ENCODE measurements around the gene CTRB2.

Gene CTRB2

DNA sequence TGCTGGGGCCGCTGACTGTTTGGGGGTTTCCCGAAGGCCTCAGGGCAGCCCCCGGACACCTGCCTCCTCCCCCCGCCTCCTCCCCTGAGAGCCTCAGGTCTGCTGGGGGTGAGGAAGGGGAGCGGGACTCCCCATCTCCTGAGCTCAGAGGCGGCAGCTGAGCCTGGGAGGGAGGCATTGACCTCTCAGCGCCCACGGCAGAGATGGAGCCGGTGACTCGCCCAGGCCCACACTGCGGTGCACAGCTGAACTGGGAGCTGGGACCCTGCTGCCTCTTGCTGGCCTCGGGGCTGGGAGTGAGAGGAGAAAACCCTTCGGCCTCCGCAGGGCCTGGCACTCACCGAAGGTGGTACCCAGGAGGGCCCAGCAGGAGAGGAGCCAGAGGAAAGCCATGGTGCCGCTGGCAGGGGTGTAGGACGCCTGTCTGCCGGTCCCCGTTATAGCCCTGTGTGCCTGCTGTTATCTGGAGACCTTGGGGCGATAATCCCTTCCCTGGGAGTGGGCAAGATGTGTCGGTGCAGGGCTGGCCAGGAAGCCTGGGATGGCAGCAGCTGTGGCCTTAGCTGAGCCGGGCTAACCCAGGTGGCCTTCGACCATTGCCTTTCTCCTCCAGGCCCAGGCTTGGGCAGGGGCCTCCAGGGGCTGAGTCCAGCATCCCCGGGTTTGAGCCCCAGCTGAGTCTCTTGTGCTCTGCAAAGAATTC, at the start of gene CTRB2:
Gene CTRB2, minus strand, starts transcription at position 413 of the 703 bp plus-strand sequence. Its CDS starts 20 bp downstream, at position 393.
- no peak for DNase-seq (ENCODE audit: low spot score)

DNA sequence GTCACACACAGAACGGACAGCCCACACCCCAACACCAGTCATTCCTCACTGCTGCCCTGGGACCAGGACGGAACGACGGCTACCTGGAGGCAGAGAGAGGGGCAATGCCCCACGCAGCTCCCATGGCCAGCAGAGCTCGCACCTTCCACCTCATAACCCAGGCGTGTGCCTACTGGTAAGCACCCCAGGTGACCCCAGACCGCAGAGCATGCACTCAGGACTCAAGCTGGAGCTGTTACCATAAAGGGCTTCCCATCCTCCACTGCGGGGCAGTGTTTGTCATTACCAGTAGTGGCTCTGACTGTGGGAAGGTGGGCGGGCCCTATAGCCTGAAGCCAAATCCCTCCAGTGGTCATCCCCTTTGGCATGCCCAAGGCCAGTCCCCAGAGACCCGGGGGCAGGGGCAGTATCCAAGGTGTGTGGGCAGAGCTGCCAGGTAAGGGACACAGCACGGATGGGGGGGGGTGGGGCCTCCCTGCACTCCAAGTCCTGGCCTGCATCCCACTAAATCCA, 49.2 kb upstream of the CTRB2 start:
- DNase-seq (ENCODE audit: low spot score), result no peak

GRCh38 chr16:75254359-75254837, 47.4 kb upstream of the CTRB2 start:
- no peak for DNase-seq (ENCODE audit: low spot score)

GRCh38 chr16:75252946-75253911, 46.3 kb upstream of the CTRB2 start:
- DNase-seq (ENCODE audit: low spot score), result no peak

- DNase-seq (ENCODE audit: low spot score), result no peak
These were observed 45.3 kb upstream of the CTRB2 start for GRCh38 chr16:75252049-75252864.

DNA sequence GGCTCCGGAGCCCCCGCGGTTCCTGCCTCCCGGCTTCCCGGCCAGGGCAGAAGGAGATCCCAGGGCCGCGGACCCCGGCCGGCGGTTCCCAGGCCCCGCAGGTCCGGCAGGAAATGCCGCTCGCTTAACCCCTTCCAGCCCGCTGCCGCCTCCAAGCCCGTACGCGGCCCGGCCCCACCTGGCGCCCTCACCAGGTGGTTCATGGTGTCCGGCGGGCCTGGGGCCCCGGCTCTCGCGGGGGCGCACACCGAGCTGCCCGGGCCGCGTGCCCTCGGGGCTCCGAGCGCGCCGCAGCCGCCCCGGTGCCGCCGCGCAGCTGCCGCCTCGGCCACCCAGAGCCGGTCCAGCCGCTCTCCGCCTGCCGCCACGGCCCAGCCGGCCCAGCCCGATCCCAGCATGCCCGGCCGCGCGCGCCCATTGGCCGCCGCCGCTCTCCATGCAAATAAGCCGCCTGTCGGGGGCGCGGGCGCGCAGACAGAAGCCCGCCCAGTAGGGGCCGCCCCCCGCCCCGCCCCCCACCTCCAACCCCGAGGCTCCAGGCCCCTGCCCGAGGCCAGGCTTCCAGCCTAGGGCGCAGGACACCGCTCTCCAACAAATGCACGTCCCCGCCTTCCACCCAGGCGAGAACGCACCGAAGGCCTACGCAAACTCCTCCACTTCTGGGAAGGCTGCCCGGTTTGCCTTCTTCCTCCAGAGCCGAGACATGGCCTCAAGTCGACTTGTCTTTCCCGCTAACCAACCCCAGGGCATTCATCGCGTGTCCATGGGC, 44.5 kb upstream of the CTRB2 start, which contains the start of gene BCAR1:
Gene BCAR1, minus strand, starts transcription at position 345 of the 769 bp plus-strand sequence. Its CDS starts 142 bp downstream, at position 203.
- DNase-seq (ENCODE audit: low spot score), result peak; percentile 91

DNA sequence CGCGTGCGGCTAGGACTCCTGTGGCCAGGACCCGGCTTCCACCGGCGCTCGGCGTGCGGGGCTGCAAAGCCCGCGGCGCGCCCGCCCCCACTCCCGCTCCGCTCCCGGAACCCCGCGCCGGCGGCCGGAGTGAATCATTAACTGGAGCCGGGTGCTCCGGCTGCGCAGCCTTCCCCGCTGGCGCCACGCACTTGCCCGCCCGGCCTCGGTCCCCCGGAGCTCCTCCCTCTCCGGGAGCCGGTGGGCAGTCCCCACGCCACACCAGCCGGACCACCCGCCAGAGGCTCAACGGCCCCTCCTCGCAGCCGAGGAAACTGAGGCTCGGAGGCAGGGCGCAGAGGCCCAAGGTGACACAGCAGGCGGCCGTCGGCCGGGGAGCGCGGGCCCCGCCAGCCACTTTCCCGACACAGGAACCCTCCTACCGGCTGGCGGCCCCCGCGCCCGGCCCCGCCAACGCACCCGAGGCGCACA, 43.9 kb upstream of the CTRB2 start:
- DNase-seq (ENCODE audit: low spot score), result no peak

DNA sequence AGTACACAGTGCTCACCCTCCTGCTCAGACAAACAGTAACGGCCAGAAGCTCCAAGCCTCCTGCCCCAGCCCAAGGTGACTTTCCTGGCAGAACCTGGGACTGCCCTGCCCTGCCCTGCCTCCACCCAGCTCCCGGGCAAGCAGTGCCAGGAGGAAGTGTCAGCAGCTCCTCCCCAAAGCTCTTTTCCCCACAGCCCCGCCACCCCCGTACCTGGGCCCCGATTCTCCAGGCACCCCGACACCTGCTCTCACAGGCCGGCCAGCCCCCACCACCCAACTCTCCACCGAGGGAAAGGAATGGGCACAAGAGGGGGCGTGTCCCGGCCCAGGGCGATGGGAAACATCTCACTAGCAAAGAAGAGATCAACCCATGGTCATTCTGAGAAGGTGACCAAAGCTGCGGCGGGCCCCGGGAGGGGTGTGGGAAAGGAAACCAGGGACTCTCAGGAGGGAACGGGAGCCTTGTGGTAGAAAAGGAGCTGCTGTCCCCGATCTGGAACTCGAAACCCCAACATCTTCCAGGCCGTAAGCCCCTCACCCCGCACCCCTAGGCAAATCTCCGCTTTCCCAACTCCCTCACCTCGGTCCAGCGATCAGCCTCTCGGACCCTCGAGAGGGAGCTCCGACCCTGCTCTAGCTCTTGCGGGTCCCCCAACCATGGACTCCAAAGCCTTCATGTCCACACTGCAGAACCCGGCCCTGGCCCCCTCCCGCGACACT, 43.3 kb upstream of the CTRB2 start:
- no peak for DNase-seq (ENCODE audit: low spot score)

GRCh38 chr16:75249441-75249840, 42.5 kb upstream of the CTRB2 start:
- DNase-seq (ENCODE audit: low spot score), result no peak

DNA sequence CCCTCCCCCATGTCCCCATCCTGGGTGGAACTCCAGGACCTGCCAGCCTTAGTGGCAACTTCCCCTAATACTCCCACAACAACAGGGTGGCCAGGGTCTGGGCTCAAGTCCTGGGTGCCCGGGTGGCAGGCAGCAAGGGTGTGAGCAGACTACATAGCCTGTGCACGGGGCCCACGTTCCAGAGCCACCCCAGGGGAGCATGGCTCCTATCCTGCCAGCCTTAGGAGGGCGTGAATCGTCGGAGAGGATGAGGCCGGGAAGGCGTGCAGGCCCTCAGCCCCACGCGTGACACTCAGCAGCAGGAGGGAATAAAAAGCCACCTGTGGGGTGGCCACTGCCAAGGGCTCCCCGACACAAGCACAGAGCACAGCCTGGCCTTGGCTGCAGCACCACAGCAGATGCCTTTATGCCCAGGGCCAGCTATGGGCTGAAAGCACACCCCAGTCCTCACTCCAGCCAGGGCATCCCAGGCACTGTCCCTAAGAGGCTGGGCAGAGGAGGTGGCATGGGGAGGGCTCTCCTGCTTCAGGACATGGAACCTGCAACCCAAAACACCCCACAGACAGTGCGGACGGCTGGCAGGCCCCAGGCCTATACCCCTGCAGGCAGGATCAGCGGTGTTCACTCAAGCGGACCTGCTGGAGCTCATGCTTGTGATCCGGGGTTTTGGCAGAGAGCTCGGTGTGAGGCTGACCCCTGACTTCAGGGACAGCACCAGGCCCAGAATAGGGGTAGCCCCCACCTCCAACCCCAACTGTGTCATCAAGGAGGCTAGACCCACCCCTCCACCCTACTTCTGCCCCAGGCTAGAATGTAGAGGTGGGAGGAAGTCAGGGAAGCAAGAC, 41.8 kb upstream of the CTRB2 start:
- DNase-seq (ENCODE audit: low spot score), result no peak

- peak; percentile 89 for DNase-seq (ENCODE audit: low spot score)
These were observed 41.2 kb upstream of the CTRB2 start for GRCh38 chr16:75248142-75248535.

- DNase-seq (ENCODE audit: low spot score), result peak; percentile 93
These were observed 40.3 kb upstream of the CTRB2 start for GRCh38 chr16:75247249-75247648.

- DNase-seq (ENCODE audit: low spot score), result no peak
These were observed 39.7 kb upstream of the CTRB2 start for GRCh38 chr16:75246504-75247205.

DNA sequence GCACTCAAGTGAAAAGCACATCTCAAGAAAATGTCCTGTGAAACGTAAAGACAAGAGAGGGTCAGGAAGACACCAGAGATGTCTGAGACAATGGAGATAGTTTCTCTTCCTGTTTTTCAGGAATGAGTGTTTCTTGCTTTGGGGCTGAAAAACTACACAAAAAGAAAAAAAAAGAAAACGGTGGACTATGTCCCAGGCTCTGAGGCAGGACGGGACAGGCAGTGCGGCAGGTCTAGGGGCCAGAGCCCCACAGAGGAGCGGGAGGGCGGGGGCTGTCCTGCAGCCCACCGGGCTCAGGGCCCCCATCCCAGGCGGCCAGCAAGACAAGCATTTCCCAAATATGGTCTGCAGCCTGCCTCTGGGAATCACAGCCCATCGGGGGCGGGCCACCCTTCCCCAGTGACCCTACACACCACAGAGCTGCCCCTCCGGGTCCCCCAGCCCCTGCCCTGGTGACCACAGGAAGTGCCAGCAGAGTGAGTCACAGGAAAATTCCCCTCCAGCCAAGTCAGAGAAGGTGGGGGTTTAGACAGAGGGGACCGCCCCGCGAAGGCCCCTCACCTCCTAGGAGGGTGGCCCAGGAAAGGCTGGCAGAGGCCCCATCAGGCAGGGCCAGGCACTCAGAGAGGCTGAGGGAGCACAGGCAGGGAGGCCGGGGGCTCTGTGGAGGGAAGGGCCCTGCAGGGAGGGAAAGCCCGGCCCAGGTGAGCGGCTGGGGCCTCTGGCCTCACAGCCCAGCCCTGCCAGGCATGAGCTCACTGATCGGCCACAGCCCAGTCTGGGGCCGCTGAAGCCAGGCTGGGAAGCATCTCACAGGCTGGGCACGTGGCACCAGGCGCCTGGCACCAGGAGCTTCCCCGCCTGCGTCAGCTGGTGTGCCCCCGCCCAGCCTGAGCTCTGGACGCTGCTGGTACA, 38.1 kb upstream of the CTRB2 start:
- peak; percentile 97 for DNase-seq (ENCODE audit: low spot score)

DNA sequence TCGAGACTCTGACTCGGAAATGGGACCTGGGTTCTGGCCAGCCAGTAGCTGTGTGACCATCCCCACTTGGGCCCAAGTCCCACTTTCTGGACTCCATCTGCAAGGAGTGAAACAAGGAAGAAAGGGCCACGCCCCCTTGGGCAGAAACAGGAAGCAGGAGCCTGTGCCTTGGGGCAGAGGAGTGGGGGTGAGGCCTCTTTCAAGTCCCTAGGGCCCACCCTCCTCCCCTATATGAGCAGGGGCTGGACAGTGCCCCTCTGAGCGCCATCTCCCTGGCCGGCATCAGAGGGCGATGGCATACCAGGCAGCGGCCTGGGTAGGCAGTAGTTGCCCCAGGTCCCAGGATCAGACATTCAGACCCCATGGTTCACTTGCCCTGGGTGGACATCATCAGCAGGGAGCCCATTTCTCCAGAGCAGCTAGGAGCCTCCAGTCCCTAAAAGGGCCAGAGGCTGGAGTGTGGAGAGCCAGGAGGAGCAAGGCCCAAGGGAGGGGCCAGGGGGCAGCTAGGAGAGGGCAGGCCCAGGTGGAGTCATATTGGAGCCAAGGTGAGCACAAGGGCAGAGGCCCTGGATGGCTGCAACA, 37.4 kb upstream of the CTRB2 start:
- DNase-seq (ENCODE audit: low spot score), result no peak

DNA sequence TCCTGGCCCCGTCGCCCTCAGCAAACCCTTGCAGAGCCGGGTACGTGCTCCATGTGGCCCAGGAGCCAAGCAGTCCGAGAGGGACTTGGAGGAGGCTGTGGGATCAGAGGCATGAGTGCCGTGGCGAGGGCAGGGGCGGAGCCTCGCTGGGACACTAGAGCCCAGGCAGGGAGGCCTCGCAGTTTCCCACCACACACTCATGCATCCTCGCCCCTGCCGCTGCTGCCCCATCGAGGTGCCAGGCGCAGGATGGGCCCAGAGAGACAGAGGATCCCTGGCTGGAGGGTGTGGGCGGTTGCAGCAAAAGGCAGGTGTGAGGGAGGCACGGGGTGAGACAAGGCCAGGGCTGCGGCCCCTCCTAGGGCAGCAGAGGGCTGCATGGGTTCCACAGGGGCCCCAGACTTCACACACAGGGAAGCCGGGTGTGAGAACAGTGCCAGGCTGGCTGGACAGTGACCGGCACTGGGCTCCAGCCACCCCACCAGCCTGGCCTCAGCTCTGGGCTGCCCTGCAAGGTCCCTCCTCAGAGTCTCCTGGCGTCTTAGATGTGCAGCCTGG, 36.8 kb upstream of the CTRB2 start:
- no peak for DNase-seq (ENCODE audit: low spot score)
